Superior temporal gyrus (tissue), 1 donor: ENCODE results near the gene C19orf73.
A peak's percentile ranks its signal among the peaks of the same experiment; 100 is the strongest.

Source experiments
- DNase-seq: peaks from one replicate; pipeline ENCODE4 v3.0.0-alpha.2; 2016; ENCODE audit errors: extremely low spot score

Gene C19orf73

DNA sequence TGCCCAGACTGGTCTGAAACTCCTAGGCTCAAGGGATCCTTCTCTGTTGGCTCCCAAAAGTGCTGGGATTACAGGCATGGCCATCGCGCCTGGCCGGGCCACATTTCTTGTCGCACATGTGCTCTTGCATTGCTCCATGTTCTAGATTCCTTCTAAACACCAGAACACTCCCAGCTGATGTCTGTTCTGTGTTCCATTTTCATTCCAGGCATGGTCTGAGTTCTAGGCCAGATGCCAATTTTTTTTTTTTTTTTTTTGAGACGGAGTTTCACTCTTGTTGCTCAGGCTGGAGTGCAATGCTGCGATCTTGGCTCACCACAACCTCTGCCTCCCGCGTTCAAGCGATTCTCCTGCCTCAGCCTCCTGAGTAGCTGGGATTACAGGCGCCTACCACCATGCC, 2.9 kb upstream of the C19orf73 start:
- DNase-seq: peak; percentile 40

DNA sequence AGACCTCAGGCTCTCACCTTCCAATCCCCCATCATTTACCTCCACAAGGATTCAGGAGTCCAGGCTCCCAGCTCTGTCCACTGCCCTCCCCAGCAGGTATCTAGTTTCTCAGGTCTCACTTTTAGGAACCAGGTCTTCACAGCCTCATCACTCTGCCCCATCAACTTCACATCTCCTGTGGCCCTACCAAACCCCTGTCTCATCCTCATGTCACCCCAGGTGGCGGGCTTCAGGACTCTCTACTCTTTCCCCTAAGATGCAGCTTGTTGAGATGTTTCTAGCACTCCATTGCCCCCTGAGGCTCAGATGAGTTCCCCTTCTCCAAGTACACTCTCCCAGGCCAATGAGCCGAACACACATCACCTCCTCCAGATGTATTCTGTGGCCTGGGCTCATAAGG, 1.9 kb upstream of the C19orf73 start:
- DNase-seq: no peak

DNA sequence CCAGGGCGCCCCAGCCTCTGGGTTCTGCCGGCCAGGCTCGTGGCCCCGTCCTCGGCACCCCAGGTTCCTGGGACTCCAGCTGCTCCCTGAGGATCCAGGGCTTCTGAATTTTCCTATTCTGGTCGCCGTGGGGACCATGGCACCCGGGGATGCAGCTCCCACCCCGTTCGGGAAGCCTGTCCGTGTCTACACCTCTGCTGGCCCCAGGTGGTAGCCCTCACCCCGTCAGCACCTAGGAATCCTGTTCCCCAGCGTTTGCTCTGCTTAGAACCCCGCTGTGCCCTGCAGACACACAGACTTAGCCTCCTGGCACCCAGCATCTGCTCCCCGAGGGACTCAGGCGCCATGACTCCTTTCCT, 1.4 kb upstream of the C19orf73 start:
- DNase-seq: no peak

DNA sequence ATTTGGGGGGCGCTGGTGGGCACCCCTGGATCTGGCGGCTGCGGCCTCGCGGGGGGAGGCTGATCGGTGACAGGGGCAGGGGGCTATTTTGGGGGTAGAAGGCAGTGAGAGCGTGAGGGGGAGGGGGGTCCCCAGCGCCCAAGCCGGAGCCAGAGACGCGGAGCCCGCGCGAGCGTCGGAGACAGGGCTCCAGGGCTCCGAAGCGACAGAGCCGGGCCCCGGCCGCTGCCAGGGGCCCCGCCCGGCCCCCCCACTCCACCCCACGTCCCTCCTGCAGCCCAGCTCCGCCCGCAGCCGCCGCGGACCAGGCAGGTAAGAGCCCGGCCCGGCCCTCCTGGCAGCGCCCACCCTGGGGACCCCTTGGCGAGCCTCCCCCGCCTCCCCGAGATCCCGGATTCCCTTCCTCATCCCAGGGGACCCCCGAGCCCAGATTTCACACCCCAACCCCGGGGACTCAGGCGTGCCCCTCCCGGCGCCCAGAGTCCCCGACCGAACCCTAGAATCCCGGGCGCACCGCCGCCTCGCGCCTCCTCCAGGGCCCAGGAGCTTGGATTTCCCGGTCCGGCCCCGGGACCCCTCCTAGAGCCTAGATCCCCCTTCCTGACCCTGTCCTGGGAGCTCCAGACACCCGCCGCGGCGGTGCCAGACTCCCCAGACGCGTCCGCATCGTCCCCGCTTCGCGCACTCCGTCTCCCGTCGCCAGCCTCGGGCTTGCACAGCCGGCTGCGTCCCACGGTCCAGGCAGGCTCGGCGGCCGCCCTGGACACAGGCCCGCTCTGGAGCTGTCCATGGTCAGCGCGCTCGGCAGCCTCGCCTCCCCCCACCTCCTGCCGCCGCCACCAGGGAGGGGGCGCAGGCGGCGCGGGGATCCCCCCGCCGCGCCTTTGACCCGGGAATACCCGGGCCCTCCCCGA, 725 bp upstream of the C19orf73 start, which contains the start of gene PPFIA3:
Gene PPFIA3 (plus strand): TSS at position 134 of the 914 bp plus-strand sequence. CDS start 8,330 bp downstream, outside the sequence.
- DNase-seq: no peak

DNA sequence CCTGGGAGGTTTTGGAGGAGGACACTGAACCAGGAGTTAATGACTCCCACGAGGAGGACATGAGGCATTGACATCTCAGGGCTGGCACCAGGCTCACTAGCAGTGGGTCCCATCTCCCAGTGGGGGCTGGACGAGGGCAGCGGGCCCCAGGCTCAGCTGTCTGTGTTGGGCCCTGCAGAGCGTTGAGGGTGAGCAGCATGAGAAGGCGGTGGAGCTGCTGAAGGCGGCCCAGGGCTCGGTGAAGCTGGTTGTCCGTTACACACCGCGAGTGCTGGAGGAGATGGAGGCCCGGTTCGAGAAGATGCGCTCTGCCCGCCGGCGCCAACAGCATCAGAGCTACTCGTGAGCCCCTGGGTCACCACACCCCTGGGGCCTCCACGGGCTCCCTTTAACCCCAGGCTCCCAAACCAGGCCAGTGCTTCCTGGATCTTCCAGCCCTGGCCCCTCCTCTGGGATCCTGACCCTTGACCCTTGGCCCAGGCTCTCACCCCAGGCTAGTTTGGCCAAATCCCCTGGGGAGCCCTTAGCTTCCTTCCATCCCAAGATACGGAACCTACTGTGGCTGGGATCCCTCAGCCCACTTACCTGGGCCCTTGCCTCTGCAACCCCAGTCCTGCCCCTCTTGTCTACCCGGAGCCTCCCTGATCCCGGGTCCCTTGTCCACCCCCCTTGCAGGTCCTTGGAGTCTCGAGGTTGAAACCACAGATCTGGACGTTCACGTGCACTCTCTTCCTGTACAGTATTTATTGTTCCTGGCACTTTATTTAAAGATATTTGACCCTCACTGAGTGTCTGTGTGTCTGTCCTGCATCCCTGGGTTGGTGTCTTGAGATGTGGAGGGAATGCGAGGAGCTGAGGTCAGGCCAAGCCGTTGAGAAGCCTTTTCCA, 1.0 kb downstream of the C19orf73 start:
- DNase-seq: no peak

DNA sequence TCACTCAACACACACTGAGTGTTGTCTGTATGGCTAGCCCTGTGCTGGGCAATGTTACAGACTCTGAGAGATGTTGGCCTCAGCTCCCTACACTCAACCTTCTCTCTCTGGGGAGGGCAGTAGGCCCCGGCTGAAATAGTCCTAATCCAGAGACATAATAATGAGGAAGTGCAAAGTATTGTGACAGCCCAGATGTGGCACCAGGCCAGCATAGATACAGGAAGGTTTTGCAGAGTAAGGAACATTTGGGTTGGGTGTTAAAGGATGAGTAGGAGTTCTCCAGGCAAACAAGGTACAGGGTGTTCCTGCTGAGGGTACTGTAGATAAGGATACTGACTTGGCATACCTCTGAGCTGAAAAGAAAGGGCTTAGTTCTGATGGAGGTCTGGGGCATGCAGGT, 2.4 kb downstream of the C19orf73 start:
- no peak for DNase-seq

DNA sequence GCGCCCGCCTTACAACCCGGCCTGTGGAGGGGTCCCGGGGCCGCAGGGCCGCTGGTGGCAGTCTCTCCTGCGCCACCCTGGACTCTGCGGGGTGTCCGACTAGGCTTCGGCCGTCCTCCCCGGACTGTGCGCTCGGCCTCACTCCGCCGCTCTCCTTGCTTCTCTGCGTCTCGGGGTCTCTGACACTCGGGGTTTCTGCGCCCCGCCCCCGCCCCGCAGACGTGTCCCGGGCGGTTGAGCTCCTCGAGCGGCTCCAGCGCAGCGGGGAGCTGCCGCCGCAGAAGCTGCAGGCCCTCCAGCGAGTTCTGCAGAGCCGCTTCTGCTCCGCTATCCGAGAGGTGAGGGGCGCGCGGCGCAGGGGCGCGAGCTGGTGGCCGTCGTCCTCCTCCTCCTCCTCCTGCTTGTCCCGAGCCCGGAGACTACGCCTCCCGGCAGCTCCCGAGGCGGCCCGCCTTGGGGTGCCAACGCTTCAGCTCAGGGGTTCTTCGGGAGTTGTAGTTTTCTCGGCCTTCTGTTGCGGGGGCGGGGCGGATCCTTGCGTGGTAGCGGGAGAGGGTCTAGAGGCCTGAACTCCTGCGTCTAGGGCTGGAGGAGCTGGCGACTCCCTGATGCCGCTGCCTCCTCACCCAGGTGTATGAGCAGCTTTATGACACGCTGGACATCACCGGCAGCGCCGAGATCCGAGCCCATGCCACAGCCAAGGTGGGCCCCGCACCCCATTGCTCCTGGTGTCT, 4.1 kb downstream of the C19orf73 start:
- peak; percentile 75 for DNase-seq

DNA sequence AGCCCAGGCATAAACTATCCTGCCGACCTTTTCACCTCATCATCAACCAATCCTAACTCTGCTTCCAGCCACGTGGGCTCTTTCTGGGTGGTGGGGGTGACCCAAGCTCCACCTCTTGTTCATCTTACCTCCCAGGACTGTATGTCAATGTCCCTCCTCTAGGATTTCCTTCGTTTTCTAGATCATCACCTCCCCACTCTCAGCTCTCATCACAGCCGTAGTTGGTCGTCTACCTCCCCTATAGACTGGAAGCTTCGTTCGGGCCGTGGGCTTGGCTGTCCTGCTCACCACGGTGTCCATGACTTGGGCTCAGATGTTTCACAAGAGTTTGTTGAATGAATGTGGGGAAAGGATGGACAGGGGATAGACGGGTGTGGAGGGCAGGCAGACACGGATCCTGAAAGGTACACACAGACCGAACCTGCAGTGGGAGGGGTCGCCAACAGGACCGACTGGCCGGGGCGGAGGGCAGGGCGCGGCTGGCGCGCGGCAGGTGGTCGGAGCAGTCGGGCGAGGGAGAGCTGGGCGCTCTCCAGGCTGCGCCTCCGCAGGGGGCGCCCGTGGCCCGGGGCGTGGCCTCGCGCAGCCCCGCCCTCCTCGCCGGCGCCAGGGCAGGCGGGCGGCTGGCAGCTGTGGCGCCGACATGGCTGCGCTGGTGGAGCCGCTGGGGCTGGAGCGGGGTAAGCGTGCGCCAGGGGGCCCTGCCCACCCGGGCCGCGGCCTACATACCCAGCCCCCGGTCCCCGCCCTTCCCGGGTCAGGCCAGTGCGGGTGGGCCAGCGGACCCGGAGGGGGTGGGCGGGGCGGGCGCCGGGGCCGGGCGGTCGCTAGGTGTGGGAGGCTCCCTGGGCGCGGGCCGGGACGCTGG, 4.9 kb downstream of the C19orf73 start, which contains the start of gene LIN7B:
Gene LIN7B (plus strand): TSS at position 609 of the 868 bp plus-strand sequence. CDS start 35 bp downstream, at position 644.
- peak; percentile 60 for DNase-seq

DNA sequence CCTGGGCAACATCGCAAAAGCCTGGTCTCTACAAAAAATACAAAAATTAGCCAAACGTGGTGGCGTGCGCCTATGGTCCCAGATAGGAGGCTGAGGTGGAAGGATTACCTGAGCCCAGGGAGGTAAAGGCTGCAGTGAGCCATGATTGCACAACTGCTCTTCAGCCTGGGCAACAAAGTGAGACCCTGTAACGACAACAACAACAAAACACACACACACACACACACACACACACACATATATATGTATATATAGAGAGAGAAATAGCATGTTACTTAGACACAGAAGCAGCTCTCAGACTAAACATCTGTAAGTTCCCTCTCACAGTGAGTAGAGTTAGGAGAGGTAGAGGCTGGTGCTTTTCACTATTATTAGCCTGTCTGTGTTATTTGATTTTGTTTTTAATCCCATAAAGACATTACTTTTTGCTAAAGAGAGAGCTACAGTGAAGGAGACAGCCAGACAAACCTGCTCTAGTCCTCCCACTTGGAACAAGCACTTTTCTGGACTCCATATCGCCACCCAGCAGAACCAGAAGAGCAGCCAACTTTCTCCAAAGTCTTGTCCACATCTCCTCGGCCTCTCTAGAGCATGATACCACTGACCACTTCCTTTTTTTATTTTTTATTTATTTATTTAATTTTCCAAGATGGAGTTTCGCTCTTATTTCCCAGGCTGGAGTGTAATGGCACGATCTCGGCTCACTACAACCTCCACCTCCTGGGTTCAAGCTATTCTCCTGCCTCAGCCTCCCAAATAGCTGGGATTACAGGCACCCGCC, 7.5 kb downstream of the C19orf73 start:
- DNase-seq: no peak

DNA sequence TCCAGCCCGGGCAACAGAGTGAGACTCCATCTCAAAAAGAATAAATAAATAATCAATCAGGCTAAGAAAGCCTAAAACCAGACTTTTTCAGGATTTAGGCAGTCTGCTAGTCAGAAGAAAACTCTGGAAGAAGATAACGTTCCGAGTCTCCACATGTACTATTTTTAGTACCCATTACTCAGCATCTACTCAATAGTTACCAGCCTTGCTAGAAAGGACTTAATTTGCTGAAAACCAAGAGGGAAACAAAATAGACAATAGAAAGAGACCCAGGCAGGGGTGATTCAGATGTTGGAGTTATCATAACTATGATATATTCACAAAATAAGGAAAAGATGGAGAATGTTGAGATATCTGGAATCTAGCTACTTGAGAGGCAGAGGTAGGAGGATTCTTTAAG, 8.4 kb downstream of the C19orf73 start:
- DNase-seq: peak; percentile 34

DNA sequence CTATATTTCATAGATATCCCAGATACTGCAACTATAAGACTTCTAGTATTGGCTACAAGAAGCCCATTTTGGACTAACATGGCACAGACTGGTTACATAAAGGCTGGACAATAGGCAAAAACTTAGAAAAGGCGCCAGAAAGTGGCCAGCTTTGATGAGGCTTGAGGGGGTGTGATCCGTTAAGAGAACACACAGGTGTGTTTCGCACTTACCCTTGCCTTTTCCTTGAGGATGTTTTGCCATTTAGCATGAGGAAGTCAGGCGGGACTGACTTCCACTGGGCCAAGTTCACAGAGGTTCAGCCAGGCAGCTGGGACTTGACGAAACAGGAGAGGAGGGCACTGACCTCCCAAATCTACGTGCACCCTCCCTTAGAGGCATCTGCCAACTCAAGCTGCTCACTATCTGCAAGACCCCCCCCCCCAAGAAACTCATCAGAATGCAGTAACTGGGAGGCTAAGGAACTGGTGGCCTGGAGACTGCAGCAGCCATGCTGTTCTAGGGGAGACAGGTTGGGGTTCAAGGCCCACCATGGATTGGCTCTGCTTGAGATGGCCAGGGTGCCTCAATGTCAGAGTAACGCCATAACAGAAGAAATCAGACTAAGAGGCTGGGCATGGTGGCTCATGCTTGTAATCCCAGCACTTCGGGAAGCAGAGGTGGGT, 9.2 kb downstream of the C19orf73 start:
- no peak for DNase-seq

DNA sequence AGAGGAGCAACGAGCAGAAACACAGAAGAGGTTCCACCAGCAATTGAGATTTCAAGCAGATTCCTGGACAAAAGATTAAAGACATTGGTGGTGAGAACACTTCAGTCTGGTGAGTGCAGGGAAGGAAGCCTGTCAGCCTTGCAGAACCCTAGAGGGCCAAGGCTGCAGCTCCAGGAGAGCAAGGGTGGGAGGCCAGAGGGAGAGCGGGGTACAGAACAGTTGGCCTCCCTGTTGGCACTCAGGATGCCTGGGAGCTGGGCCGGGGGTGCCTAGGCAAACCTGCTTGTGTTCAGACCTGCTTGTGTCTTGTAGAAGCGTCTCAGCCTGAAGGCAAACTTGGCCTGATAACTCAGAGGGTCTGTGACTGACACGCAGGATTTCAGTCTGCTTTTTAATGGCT, 9.9 kb downstream of the C19orf73 start:
- DNase-seq: no peak

DNA sequence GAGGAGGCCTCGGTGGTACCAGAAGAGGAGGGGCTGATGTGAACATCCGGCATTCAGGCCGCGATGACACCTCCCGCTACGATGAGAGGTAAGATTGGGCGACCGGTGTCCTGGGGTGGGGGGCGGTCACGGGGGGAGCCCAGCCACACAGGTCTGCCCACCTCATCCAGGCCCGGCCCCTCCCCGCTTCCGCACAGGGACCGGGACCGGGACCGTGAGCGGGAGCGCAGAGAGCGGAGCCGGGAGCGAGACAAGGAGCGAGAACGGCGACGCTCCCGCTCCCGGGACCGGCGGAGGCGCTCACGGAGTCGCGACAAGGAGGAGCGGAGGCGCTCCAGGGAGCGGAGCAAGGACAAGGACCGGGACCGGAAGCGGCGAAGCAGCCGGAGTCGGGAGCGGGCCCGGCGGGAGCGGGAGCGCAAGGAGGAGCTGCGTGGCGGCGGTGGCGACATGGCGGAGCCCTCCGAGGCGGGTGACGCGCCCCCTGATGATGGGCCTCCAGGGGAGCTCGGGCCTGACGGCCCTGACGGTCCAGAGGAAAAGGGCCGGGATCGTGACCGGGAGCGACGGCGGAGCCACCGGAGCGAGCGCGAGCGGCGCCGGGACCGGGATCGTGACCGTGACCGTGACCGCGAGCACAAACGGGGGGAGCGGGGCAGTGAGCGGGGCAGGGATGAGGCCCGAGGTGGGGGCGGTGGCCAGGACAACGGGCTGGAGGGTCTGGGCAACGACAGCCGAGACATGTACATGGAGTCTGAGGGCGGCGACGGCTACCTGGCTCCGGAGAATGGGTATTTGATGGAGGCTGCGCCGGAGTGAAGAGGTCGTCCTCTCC, 11.1 kb downstream of the C19orf73 start:
- no peak for DNase-seq

DNA sequence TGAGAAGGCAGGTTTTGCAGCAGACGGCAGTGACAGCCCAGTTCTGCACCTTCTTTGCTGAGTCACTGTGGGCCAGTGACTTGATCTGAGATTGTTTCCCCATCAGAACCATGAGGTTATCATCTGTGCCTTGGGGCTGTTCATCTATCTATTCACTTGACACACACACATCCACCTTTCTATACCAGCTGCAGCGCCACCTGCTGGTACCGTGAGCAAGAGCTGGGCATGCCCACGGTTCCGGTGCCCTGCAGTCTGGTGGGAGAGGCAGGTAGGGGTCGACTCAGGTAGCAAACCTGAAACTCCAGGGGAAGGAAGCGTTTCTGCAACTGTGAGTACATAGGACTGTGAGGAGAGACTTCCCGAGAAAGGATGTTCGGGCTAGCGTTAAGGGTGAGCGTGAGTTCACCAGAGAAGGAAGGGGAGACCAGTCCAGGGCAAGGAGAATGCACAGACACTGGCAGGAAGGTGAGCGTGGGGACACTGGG, 12.3 kb downstream of the C19orf73 start:
- peak; percentile 59 for DNase-seq

DNA sequence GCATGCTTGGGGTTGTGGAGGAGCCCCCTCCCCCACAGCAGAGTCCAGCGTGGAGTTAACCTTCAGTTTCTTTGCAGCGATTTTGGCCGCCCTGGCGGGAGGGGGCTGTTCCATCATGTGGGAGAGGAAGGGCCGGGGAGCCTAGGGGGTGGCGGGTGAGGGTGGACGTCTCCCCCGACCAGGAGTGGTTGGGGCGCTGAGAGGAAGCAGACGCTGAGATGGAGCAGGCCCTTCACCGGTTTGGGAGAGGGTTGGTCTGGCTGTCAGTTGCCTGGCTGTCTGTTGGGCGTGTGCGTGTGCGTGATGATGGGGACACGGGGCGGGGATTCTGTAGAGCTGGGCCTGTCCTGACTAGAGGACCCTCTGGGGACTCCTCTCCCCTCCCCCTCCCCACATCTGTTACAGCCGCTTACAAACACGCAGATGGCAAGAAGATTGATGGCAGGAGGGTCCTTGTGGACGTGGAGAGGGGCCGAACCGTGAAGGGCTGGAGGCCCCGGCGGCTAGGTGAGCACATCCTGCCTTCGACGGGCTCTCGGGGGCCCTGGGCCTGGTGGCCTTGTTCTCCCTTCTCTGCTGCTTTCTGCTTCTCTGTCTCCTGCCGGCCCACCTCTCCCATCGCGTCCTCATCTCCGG, 14.6 kb downstream of the C19orf73 start:
- DNase-seq: no peak

DNA sequence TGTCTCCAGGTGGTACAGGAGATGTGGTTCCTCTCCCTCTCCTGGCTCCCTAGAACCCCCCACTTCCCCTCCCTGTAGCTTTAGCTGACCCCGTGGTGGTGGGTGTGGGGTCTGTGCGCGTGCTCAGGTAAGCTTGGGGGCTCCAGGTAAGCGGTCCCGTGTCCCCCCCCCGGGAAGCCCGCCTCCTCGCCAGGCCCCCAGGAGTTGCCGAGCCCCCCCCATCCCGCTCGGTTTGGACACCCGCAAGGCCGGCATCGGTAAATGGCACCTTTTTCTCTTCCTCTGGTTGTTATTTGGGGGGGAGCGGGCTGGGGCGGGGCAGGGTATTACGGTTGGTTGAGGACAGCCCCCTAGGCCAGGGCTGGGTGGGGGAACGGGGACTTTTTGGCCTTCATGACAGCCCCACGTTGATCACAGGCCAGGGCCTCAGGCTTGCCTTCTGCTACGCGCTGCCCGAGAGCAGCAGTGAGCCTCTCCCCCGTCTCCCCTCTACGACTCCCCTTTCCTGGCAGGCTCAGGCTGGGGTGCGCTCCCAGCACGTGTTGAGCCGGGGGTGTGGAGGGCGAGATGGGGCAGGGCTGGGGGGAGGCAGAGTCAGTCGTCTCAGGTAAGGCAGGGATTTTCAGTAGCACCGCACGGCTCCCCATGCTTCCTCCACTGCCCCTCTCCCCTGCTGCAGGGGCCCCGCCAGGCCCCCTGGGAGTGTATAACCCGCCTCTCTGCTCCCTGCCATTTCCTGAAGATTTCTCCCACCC, 15.4 kb downstream of the C19orf73 start:
- no peak for DNase-seq

DNA sequence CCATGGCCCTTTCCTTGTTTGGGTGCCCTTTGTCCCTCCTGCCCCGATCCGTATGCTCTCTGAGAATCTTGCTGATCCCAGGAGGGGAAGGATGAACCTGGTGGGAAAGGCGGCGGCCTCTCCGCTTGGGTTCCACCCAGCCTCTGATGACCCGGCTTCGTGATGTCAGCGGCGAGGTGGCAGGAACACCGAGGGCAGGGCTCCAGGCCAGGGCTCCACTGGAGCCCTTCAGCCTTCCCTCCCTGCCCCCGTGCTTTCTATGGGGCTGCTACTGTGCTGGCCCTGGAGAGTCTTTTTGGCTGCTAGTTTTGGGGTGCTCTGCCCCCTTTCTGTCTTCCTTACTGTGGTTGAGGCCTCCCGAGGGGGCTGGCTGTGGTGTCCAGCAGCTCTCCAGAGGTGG, 16.6 kb downstream of the C19orf73 start:
- DNase-seq: no peak
